ENCODE results near the gene ACOT11.

The ACOT11 gene

GRCh38 chr1:54566438-54567141 lies 18.6 kb downstream of the ACOT11 start:
- no peak for DNase-seq

- no peak for DNase-seq
Measured at GRCh38 chr1:54567961-54568360, 19.9 kb downstream of the ACOT11 start.

- no peak for DNase-seq
Measured at GRCh38 chr1:54569339-54569738, 21.3 kb downstream of the ACOT11 start.

DNA sequence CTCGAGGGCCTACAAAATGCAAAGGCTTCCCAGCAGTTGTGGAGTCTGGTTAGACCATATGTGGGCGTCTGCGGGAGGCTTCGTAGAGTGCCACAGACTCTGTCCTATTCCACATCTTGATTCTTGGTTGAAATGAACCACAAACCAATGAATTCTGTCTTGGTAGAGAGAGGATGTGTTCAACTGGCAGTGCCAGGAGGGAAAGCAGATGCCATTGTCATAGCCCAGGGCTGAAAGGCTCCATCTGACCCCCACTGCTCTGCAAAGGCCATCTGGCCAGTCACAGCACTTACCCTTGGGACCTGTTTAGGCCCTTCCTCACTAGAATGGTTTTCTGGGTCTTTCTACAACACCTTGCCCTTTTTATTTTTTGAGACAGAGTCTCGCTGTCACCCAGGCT lies 22.1 kb downstream of the ACOT11 start:
- no peak for DNase-seq

GRCh38 chr1:54571326-54571725 lies 23.3 kb downstream of the ACOT11 start:
- no peak for DNase-seq

- DNase-seq = no peak
Measured at GRCh38 chr1:54571803-54572541, 23.9 kb downstream of the ACOT11 start.

- no peak for DNase-seq
Measured at GRCh38 chr1:54572542-54572850, 24.5 kb downstream of the ACOT11 start.

- no peak for DNase-seq
Measured at GRCh38 chr1:54574158-54574778, 26.2 kb downstream of the ACOT11 start.

DNA sequence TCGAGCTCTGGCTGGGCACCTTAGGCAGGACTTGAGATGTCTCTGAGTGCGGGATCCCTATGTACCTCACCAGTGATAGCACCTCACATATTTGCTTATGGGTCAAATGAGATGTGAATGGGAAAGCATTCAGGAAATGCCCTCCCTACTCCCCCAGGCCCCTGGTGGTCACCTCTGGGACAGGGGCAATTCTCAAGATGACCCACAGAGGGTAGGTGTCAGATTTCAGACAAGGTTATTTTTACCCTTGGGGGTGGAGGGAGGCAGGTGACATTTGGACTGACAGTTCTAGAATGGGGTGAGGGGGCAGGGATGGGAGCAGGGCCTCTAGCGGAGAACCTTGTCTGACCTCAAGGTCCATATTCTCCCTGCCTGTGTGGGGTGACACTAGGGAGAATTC lies 27.1 kb downstream of the ACOT11 start:
- no peak for DNase-seq

DNA sequence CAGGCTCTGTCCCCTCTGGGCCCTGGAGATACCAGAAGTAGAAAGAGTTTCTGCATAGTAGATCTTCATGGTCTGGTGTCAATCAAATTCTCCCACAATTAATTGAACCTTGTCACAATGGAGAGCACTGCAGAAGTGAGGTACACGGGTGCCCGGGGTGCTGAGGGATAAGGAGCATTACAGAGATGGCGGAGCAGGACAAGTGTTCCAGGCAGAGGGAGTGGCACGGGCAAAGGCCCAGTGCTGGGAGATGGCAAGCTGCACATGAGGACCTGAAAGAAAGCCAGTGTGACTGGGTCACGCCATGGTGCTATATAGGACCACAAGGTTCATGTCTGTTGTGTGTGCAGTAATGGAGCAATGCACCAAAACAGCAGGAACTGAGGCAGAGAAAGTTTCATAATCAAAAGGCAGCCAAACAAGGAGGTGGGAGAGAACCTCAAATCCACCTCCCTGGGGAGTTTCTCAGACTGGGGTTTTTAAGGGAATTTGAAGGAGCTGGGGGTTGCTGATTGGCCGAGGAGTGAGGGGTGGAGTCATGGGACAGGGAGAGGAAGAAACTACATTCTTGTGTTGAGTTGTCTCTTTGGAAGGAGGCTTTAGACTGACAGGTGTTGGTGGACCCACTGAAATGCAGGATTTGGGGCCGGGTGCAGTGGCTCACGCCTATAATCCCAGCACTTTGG lies 27.7 kb downstream of the ACOT11 start:
- DNase-seq = no peak

GRCh38 chr1:54577612-54578011 lies 29.6 kb downstream of the ACOT11 start:
- peak; percentile 31 for DNase-seq

- DNase-seq = no peak
Measured at GRCh38 chr1:54579337-54579781, 31.3 kb downstream of the ACOT11 start.

- no peak for DNase-seq
Measured at GRCh38 chr1:54580856-54581550, 33.0 kb downstream of the ACOT11 start.

- DNase-seq = peak; percentile 75
Measured at GRCh38 chr1:54581621-54582035, 33.6 kb downstream of the ACOT11 start.

GRCh38 chr1:54582566-54583306 lies 34.7 kb downstream of the ACOT11 start:
- DNase-seq = peak; percentile 89

DNA sequence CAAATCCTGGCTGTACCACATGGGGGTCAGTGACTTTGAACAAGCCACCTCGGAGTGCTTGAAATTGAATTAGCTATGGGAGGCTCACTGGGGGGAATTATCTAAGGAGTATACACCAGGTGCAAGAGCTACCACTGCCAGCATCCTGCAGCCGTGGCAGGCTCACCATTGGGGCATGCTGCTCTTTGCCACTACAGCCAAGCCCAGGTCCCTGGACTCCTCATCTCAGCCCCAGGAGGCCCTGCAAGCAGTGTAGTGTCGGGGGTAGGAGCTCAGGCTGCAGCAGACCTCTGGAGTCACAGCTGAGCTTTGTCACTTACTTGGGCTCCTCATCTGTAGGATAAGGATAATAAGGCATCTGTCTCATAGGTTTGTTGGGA lies 35.3 kb downstream of the ACOT11 start:
- no peak for DNase-seq

GRCh38 chr1:54583871-54584270 lies 35.8 kb downstream of the ACOT11 start:
- DNase-seq = no peak

- no peak for DNase-seq
Measured at GRCh38 chr1:54584575-54584974, 36.5 kb downstream of the ACOT11 start.

DNA sequence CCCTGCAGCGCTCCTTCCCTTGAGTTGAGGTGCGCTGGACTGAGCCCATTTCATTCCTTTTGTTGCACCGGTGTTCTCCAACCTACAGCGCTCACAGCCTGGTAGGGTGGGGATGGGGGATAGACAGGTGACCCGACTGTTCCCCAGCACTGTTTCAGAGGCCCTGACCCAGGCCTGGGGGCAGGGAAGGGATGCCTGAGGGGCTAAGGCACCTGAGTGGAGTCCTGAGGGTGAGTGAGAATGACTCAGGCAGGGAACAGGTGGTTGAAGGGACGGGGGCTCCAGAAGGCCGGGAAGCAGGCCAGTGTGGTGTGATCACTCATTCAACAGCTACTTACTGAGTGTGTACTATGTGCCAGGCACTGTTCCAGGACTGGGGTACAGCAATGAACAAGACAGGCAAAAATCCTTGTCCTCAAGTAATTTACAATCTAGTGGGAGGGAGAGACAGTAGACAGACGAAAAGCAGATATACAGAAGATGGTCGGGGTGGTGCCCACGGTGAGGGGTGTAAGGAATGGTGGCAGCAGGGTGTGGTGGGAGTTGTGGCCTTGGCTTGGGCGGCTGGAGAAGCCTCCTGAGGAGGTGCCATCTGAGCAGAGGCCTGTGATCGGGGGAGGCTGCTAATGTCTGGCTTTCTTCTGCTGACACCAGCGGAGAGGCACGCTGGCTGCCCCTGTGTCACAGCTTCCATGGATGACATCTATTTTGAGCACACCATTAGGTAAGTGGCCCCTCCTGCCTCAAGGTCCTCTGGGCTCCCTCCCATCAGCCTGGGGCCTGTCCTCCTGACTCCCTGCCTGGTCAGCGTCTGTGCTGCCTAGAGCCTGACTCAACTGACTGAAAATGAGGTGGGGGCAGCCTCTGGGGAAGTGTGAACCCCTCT lies 37.4 kb downstream of the ACOT11 start:
- DNase-seq = no peak

- DNase-seq = no peak
Measured at GRCh38 chr1:54588377-54588776, 40.3 kb downstream of the ACOT11 start.

- no peak for DNase-seq
Measured at GRCh38 chr1:54591127-54591756, 43.2 kb downstream of the ACOT11 start.
